Activated CD8-positive, alpha-beta memory T cell treated with anti-CD3 and anti-CD28 coated beads for 1 hour (primary cell): ENCODE measurements around the gene FBRSL1.

ENCODE experiments used
- DNase-seq, 2 donors: peaks; one replicate each; pipeline ENCODE4 v3.0.0-alpha.2; 2020; ENCODE audit warnings: low read depth in 1 of 2; ENCODE audit errors: extremely low read depth in 1 of 2

FBRSL1 gene

GRCh38 chr12:132537836-132538662, 48.1 kb downstream of the FBRSL1 start:
- no peak for DNase-seq

- DNase-seq, result no peak
Observed at GRCh38 chr12:132538663-132538990, 48.7 kb downstream of the FBRSL1 start.

GRCh38 chr12:132539016-132539773, 49.2 kb downstream of the FBRSL1 start:
- no peak for DNase-seq

GRCh38 chr12:132540436-132540835, 50.5 kb downstream of the FBRSL1 start:
- no peak for DNase-seq

- DNase-seq, result no peak
Observed at GRCh38 chr12:132541200-132541599, 51.2 kb downstream of the FBRSL1 start.

GRCh38 chr12:132541996-132542395, 52.0 kb downstream of the FBRSL1 start:
- no peak for DNase-seq

- no peak for DNase-seq
Observed at GRCh38 chr12:132542661-132543060, 52.7 kb downstream of the FBRSL1 start.

- DNase-seq, result no peak
Observed at GRCh38 chr12:132543298-132544079, 53.5 kb downstream of the FBRSL1 start.

GRCh38 chr12:132544080-132544397, 54.1 kb downstream of the FBRSL1 start:
- no peak for DNase-seq

- DNase-seq, result no peak
Observed at GRCh38 chr12:132544498-132544897, 54.5 kb downstream of the FBRSL1 start.

GRCh38 chr12:132545164-132545953, 55.4 kb downstream of the FBRSL1 start:
- DNase-seq, result no peak

- no peak for DNase-seq
Observed at GRCh38 chr12:132545955-132546354, 56.0 kb downstream of the FBRSL1 start.

GRCh38 chr12:132546647-132547046, 56.7 kb downstream of the FBRSL1 start:
- no peak for DNase-seq

- no peak for DNase-seq
Observed at GRCh38 chr12:132547205-132547740, 57.3 kb downstream of the FBRSL1 start.

- no peak for DNase-seq
Observed at GRCh38 chr12:132548430-132549058, 58.6 kb downstream of the FBRSL1 start.

- no peak for DNase-seq
Observed at GRCh38 chr12:132549059-132549458, 59.1 kb downstream of the FBRSL1 start.

GRCh38 chr12:132550014-132550802, 60.3 kb downstream of the FBRSL1 start:
- DNase-seq, result no peak

- no peak for DNase-seq
Observed at GRCh38 chr12:132550830-132551640, 61.1 kb downstream of the FBRSL1 start.

- DNase-seq, result no peak
Observed at GRCh38 chr12:132551641-132552031, 61.7 kb downstream of the FBRSL1 start.
